Astrocyte (in vitro differentiated cells and primary cell): ENCODE results near the gene RBPJ. TPM values are rescaled to one million over a fixed set of nuclear protein-coding genes. Genes with fewer than 3 reads are reported as not detected.
"Not testable (repeated sequence)": the region's sequence is repeated elsewhere in the genome, so short reads cannot be mapped to it uniquely, and the experiment has no call there.

Source experiments
- DNase-seq: peaks from one replicate; pipeline ENCODE4 v3.0.0-alpha.2; 2010; ENCODE audit warnings: low read depth
- FAIRE-seq: peaks from 2 replicates; lab custom pipeline; 2011; peaks lifted over from hg19 to GRCh38; lab: Jason Lieb, UNC
- H2AFZ ChIP-seq: 2 replicates; pipeline ENCODE4 v1.6.0; 2012; ENCODE audit warnings: low read depth, low read length, inconsistent platforms
- H3K27ac ChIP-seq: 2 replicates; pipeline ENCODE4 v1.5.1; 2011; ENCODE audit warnings: low read depth, low read length, inconsistent platforms
- H3K27me3 ChIP-seq: 2 replicates; pipeline ENCODE4 v1.6.0; 2011; ENCODE audit warnings: low read length, inconsistent platforms; ENCODE audit not compliant: insufficient read depth
- H3K36me3 ChIP-seq: 2 replicates; pipeline ENCODE4 v1.5.1; 2011; ENCODE audit warnings: low read length, inconsistent platforms; ENCODE audit not compliant: insufficient read depth
- H3K4me1 ChIP-seq: 2 replicates; pipeline ENCODE4 v1.5.1; 2011; ENCODE audit warnings: low read length, inconsistent platforms; ENCODE audit not compliant: insufficient read depth
- H3K4me2 ChIP-seq: 2 replicates; pipeline ENCODE4 v1.6.0; 2012; ENCODE audit warnings: low read length, inconsistent platforms
- H3K4me3 ChIP-seq: 2 replicates; pipeline ENCODE4 v1.5.1; 2011; ENCODE audit warnings: low read depth, mild to moderate bottlenecking, low read length, inconsistent platforms; ENCODE audit not compliant: insufficient read depth
- H3K79me2 ChIP-seq: 2 replicates; pipeline ENCODE4 v1.6.0; 2012; ENCODE audit warnings: mild to moderate bottlenecking, low read length, inconsistent platforms; ENCODE audit not compliant: insufficient read depth
- H3K9ac ChIP-seq: 2 replicates; pipeline ENCODE4 v1.6.0; 2012; ENCODE audit warnings: mild to moderate bottlenecking, low read length, inconsistent platforms
- H3K9me3 ChIP-seq: 2 replicates; pipeline ENCODE4 v1.5.1; 2012; ENCODE audit warnings: low read depth, mild to moderate bottlenecking, low read length, inconsistent platforms; ENCODE audit not compliant: insufficient read depth
- H4K20me1 ChIP-seq: 2 replicates; pipeline ENCODE4 v1.6.0; 2012; ENCODE audit warnings: low read length, inconsistent platforms; ENCODE audit not compliant: insufficient read depth
- H3K27ac Mint-ChIP-seq: one replicate; pipeline ENCODE4 v1.8.0; 2021; ENCODE audit warnings: mild to moderate bottlenecking, mixed read lengths; ENCODE audit not compliant: unreplicated experiment
- H3K27me3 Mint-ChIP-seq: one replicate; pipeline ENCODE4 v1.8.0; 2021; ENCODE audit warnings: low read depth, mixed read lengths; ENCODE audit not compliant: unreplicated experiment
- H3K36me3 Mint-ChIP-seq: one replicate; pipeline ENCODE4 v1.8.0; 2021; ENCODE audit warnings: low read depth, mixed read lengths; ENCODE audit not compliant: unreplicated experiment
- H3K4me1 Mint-ChIP-seq: one replicate; pipeline ENCODE4 v1.8.0; 2021; ENCODE audit warnings: low read depth, mixed read lengths; ENCODE audit not compliant: unreplicated experiment
- H3K4me3 Mint-ChIP-seq: one replicate; pipeline ENCODE4 v1.8.0; 2021; ENCODE audit warnings: mild to moderate bottlenecking, moderate library complexity, mixed read lengths; ENCODE audit not compliant: unreplicated experiment
- H3K9me3 Mint-ChIP-seq: one replicate; pipeline ENCODE4 v1.8.0; 2021; ENCODE audit warnings: mild to moderate bottlenecking, mixed read lengths; ENCODE audit not compliant: unreplicated experiment
- EZH2 ChIP-seq: IDR thresholded peaks from 2 replicates; pipeline ENCODE4 v1.6.1; 2012; ENCODE audit warnings: mild to moderate bottlenecking, low read length, inconsistent platforms; ENCODE audit not compliant: insufficient read depth
- total RNA-seq: library from RNA; stranded (reverse); gene quantifications from 2 replicates; pipeline ENCODE4 v1.2.1, GENCODE V29; 2021
- TF ChIP-seq, protein P1 (sequence below): IDR thresholded peaks from 2 replicates; pipeline ENCODE4 v1.5.1; 2011; ENCODE audit warnings: low read depth, mild to moderate bottlenecking, inconsistent platforms, low read length, moderate library complexity; ENCODE audit not compliant: insufficient read depth

The RBPJ gene
- total RNA-seq, 1 donor from 2014 or later: 96.3 TPM

GRCh38 chr4:26310264-26310663 lies 10.6 kb upstream of the RBPJ start:
- Histone ChIP-seq H3K9ac (no peak overlapping the region), H3K27me3 (no peaks in the 10 kb centered on the region), H3K4me2 (no peak overlapping the region), H3K4me1 (no peaks in the 10 kb centered on the region), H3K79me2 (no peaks in the 10 kb centered on the region), H4K20me1 (no peaks in the 10 kb centered on the region), H3K36me3 (no peaks in the 10 kb centered on the region), H3K4me3 (no peak overlapping the region), H2AFZ (no peak overlapping the region), H3K27ac (no peak overlapping the region), H3K9me3 (no peaks in the 10 kb centered on the region)
- Mint-ChIP-seq H3K27ac (no peak overlapping the region), H3K27me3 (no peaks in the 10 kb centered on the region), H3K36me3 (no peaks in the 10 kb centered on the region), H3K4me3 (no peak overlapping the region), H3K4me1 (no peaks in the 10 kb centered on the region), H3K9me3 (peaks cover 9% of the 10 kb centered on the region)
- DNase-seq: no peak
- no peak for FAIRE-seq
- TF ChIP-seq EZH2: no peak
- TF ChIP-seq, protein P1, sequence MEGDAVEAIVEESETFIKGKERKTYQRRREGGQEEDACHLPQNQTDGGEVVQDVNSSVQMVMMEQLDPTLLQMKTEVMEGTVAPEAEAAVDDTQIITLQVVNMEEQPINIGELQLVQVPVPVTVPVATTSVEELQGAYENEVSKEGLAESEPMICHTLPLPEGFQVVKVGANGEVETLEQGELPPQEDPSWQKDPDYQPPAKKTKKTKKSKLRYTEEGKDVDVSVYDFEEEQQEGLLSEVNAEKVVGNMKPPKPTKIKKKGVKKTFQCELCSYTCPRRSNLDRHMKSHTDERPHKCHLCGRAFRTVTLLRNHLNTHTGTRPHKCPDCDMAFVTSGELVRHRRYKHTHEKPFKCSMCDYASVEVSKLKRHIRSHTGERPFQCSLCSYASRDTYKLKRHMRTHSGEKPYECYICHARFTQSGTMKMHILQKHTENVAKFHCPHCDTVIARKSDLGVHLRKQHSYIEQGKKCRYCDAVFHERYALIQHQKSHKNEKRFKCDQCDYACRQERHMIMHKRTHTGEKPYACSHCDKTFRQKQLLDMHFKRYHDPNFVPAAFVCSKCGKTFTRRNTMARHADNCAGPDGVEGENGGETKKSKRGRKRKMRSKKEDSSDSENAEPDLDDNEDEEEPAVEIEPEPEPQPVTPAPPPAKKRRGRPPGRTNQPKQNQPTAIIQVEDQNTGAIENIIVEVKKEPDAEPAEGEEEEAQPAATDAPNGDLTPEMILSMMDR: no peak

- no peaks in the 10 kb centered on the region for H3K27me3 ChIP-seq
- FAIRE-seq (no peak), DNase-seq (no peak)
- Mint-ChIP-seq H3K36me3 (no peaks in the 10 kb centered on the region), H3K9me3 (peaks cover 16% of the 10 kb centered on the region), H3K4me3 (no peak overlapping the region), H3K4me1 (no peaks in the 10 kb centered on the region), H3K27me3 (no peaks in the 10 kb centered on the region), H3K27ac (no peak overlapping the region)
- no peak overlapping the region for H3K9ac ChIP-seq
- no peaks in the 10 kb centered on the region for H3K9me3 ChIP-seq
- H3K4me3 ChIP-seq: no peak overlapping the region
- H2AFZ ChIP-seq: no peak overlapping the region
- no peak for TF ChIP-seq EZH2
- TF ChIP-seq, protein P1: no peak
- no peak overlapping the region for H3K27ac ChIP-seq
- no peaks in the 10 kb centered on the region for H4K20me1 ChIP-seq
- no peaks in the 10 kb centered on the region for H3K36me3 ChIP-seq
- no peaks in the 10 kb centered on the region for H3K4me1 ChIP-seq
- H3K4me2 ChIP-seq: no peak overlapping the region
- no peaks in the 10 kb centered on the region for H3K79me2 ChIP-seq
Measured at GRCh38 chr4:26311633-26312032, 9.2 kb upstream of the RBPJ start.

GRCh38 chr4:26315316-26315932 lies 5.4 kb upstream of the RBPJ start:
- H3K9ac ChIP-seq, H3K4me1 Mint-ChIP-seq, H3K4me1 ChIP-seq, DNase-seq, H3K4me3 ChIP-seq, H3K27me3 Mint-ChIP-seq, H3K36me3 ChIP-seq, H3K9me3 ChIP-seq, H3K4me2 ChIP-seq, H3K79me2 ChIP-seq, H4K20me1 ChIP-seq, H3K36me3 Mint-ChIP-seq, H2AFZ ChIP-seq, H3K27ac Mint-ChIP-seq, H3K27me3 ChIP-seq, H3K27ac ChIP-seq, H3K4me3 Mint-ChIP-seq, FAIRE-seq: not testable (repeated sequence)
- peaks cover 28% of the 10 kb centered on the region for H3K9me3 Mint-ChIP-seq
